ENCODE measurements around the gene BPIFB2. TPM values are rescaled to one million over a fixed set of nuclear protein-coding genes. Genes with fewer than 3 reads are reported as not detected.

BPIFB2 gene
- total RNA-seq, 1 experiment from 2014 or later: 0.15 TPM

GRCh38 chr20:33023439-33024242 is 16.1 kb downstream of the BPIFB2 start:
- no peak for TF ChIP-seq POLR2A (IDR thresholded peaks at IDR 0.05; ENCODE audit: borderline replicate concordance, extremely low read depth, insufficient read depth, insufficient read length)
- TF ChIP-seq EZH2phosphoT487 (IDR thresholded peaks at IDR 0.05; ENCODE audit: borderline replicate concordance): no peak
- no peak for TF ChIP-seq ZFX (IDR thresholded peaks at IDR 0.05)
- TF ChIP-seq EGR1 (IDR thresholded peaks at IDR 0.05; ENCODE audit: low read depth): no peak
- TF ChIP-seq CBX3 (IDR thresholded peaks at IDR 0.05; ENCODE audit: low read depth): no peak
- H3K36me3 ChIP-seq (ENCODE audit: control insufficient read depth in 1 of 2, insufficient read depth in 2 of 2, low read length in 2 of 2): no peaks in the 10 kb centered on the region
- POLR2A ChIA-PET: no interaction called here
- intact Hi-C loops (cut with micrococcal nuclease): no loop called here
- H3K27ac ChIP-seq (ENCODE audit: low read depth, low read length): no peak overlapping the region
- CTCF ChIA-PET: no interaction called here
- H3K9me2 ChIP-seq (ENCODE audit: insufficient read depth): no peaks in the 10 kb centered on the region
- no peak overlapping the region for H3K4me3 ChIP-seq (replicated peaks in 1 of 2; ENCODE audit: low read depth in 1 of 2, low read length in 2 of 2)
- no peak overlapping the region for H3K9ac ChIP-seq (ENCODE audit: low read length)
- no peaks in the 10 kb centered on the region for H4K20me1 ChIP-seq (ENCODE audit: insufficient read depth)
- no peak overlapping the region for H3K4me2 ChIP-seq (ENCODE audit: low read length)
- no peaks in the 10 kb centered on the region for H3K79me2 ChIP-seq (ENCODE audit: insufficient read depth, low read length)
- H3K27me3 ChIP-seq (ENCODE audit: insufficient read depth, low read length): peaks cover 22% of the 10 kb centered on the region; the same call in 1 of the 2 replicates
- ATAC-seq (no peak), DNase-seq (ENCODE audit: low read depth, low spot score) (no peak)
- H3K4me1 ChIP-seq (ENCODE audit: control insufficient read depth in 1 of 2, insufficient read depth in 2 of 2, low read length in 2 of 2): no peaks in the 10 kb centered on the region
- RAD21 ChIA-PET (ENCODE audit: low non-redundant PET in 1 of 2, low total read pairs in 2 of 2, uncharacterized antibody in 2 of 2, unreplicated experiment in 2 of 2): no interaction called here
- H2AFZ ChIP-seq (ENCODE audit: low read depth, low read length, poor library complexity, severe bottlenecking): no peak overlapping the region
- no TSS peak for BruUV-seq (replicated peaks)
- no peaks in the 10 kb centered on the region; a peak in 1 of 4 replicates for H3K9me3 ChIP-seq (ENCODE audit: control insufficient read depth in 1 of 2, insufficient read depth in 1 of 2, low read depth in 1 of 2, low read length in 2 of 2)

- H2AFZ ChIP-seq (ENCODE audit: low read depth, low read length, poor library complexity, severe bottlenecking): no peak overlapping the region
- BruUV-seq (replicated peaks): no TSS peak
- intact Hi-C loops (cut with micrococcal nuclease): no loop called here
- no peak overlapping the region for H3K27ac ChIP-seq (ENCODE audit: low read depth, low read length)
- ChIA-PET RAD21 (ENCODE audit: low non-redundant PET in 1 of 2, low total read pairs in 2 of 2, uncharacterized antibody in 2 of 2, unreplicated experiment in 2 of 2) (no interaction called here), POLR2A (no interaction called here), CTCF (no interaction called here)
- no peak overlapping the region for H3K4me3 ChIP-seq (replicated peaks in 1 of 2; ENCODE audit: low read depth in 1 of 2, low read length in 2 of 2)
- DNase-seq (ENCODE audit: low read depth, low spot score): no peak
- no peaks in the 10 kb centered on the region for H3K4me1 ChIP-seq (ENCODE audit: control insufficient read depth in 1 of 2, insufficient read depth in 2 of 2, low read length in 2 of 2)
- no peaks in the 10 kb centered on the region for H3K9me2 ChIP-seq (ENCODE audit: insufficient read depth)
- no peaks in the 10 kb centered on the region for H4K20me1 ChIP-seq (ENCODE audit: insufficient read depth)
- ATAC-seq: no peak
- H3K9me3 ChIP-seq (ENCODE audit: control insufficient read depth in 1 of 2, insufficient read depth in 1 of 2, low read depth in 1 of 2, low read length in 2 of 2): no peaks in the 10 kb centered on the region; a peak in 1 of 4 replicates
- H3K79me2 ChIP-seq (ENCODE audit: insufficient read depth, low read length): no peaks in the 10 kb centered on the region
- no peak overlapping the region for H3K9ac ChIP-seq (ENCODE audit: low read length)
- H3K36me3 ChIP-seq (ENCODE audit: control insufficient read depth in 1 of 2, insufficient read depth in 2 of 2, low read length in 2 of 2): no peaks in the 10 kb centered on the region
- H3K4me2 ChIP-seq (ENCODE audit: low read length): no peak overlapping the region
- H3K27me3 ChIP-seq (ENCODE audit: insufficient read depth, low read length): peaks cover 26% of the 10 kb centered on the region; the same call in 1 of the 2 replicates
- TF ChIP-seq FOSL1 (IDR thresholded peaks at IDR 0.05; ENCODE audit: low read depth) (no peak), CEBPB (IDR thresholded peaks at IDR 0.05; ENCODE audit: low read depth) (no peak), SP1 (IDR thresholded peaks at IDR 0.05; ENCODE audit: low read depth) (no peak), SRF (IDR thresholded peaks at IDR 0.05; ENCODE audit: low read depth) (no peak), JUND (IDR thresholded peaks at IDR 0.05) (no peak), POLR2AphosphoS5 (IDR thresholded peaks at IDR 0.05; ENCODE audit: low read depth, low read length) (no peak), POLR2A (IDR thresholded peaks at IDR 0.05; ENCODE audit: borderline replicate concordance, extremely low read depth, insufficient read depth, insufficient read length) (no peak), REST (IDR thresholded peaks at IDR 0.05; ENCODE audit: low read depth) (no peak), ZNF274 (IDR thresholded peaks at IDR 0.05; ENCODE audit: low read depth, low read length) (no peak), MAX (IDR thresholded peaks at IDR 0.05) (no peak), ELF1 (IDR thresholded peaks at IDR 0.05; ENCODE audit: borderline replicate concordance, low read depth) (no peak), TCF7L2 (IDR thresholded peaks at IDR 0.05; ENCODE audit: borderline replicate concordance, extremely low read depth, insufficient read depth, insufficient read length) (no peak), EZH2 (IDR thresholded peaks at IDR 0.05) (no peak), ZFX (IDR thresholded peaks at IDR 0.05) (no peak), YY1 (IDR thresholded peaks at IDR 0.05; ENCODE audit: extremely low read depth, insufficient replicate concordance, low read depth, low read length) (no peak)
These were observed 16.7 kb downstream of the BPIFB2 start for GRCh38 chr20:33024243-33024560.

Data from HCT116 (cell line).